Parathyroid adenoma (tissue), 2 donors: ENCODE measurements around the gene SLC26A2.

Experiments used
- H2AFZ ChIP-seq: fragments of 300-600 bp; sonication (generic); one replicate; pipeline ENCODE4 v1.7.0; 2017; ENCODE audit warnings: antibody characterized with exemption, mild to moderate bottlenecking
- H3K27ac ChIP-seq: fragments of 300-600 bp; sonication (generic); one replicate; pipeline ENCODE4 v1.7.0; 2017
- H3K27me3 ChIP-seq: fragments of 300-600 bp; sonication (generic); one replicate; pipeline ENCODE4 v1.7.0; 2017; ENCODE audit warnings: low read length; ENCODE audit not compliant: control insufficient read depth, insufficient read depth
- H3K36me3 ChIP-seq: fragments of 300-600 bp; sonication (generic); one replicate; pipeline ENCODE4 v1.7.0; 2017; ENCODE audit warnings: low read length; ENCODE audit not compliant: control insufficient read depth, insufficient read depth
- H3K4me1 ChIP-seq: fragments of 300-600 bp; sonication (generic); one replicate; pipeline ENCODE4 v1.7.0; 2017; ENCODE audit warnings: control low read depth
- H3K4me2 ChIP-seq: fragments of 300-600 bp; sonication (generic); one replicate; pipeline ENCODE4 v1.7.0; 2017; ENCODE audit warnings: low read length
- H3K4me3 ChIP-seq: fragments of 300-600 bp; sonication (generic); one replicate; pipeline ENCODE4 v1.7.0; 2017; ENCODE audit warnings: low read depth, low read length
- H3K79me2 ChIP-seq: fragments of 300-600 bp; sonication (generic); one replicate; pipeline ENCODE4 v1.7.0; 2017; ENCODE audit warnings: control low read depth
- H3K9ac ChIP-seq: fragments of 300-600 bp; sonication (generic); one replicate; pipeline ENCODE4 v1.7.0; 2017; ENCODE audit warnings: mild to moderate bottlenecking
- H3K9me3 ChIP-seq: fragments of 300-600 bp; sonication (generic); one replicate; pipeline ENCODE4 v1.7.0; 2017; ENCODE audit warnings: low read length; ENCODE audit not compliant: control insufficient read depth
- CTCF ChIP-seq: fragments of 300-600 bp; sonication (generic); IDR thresholded peaks from one replicate; pipeline ENCODE4 v1.7.0; 2017; ENCODE audit warnings: antibody characterized with exemption, mild to moderate bottlenecking
- donor health status: primary hyperparathyroidism.

Gene SLC26A2

DNA sequence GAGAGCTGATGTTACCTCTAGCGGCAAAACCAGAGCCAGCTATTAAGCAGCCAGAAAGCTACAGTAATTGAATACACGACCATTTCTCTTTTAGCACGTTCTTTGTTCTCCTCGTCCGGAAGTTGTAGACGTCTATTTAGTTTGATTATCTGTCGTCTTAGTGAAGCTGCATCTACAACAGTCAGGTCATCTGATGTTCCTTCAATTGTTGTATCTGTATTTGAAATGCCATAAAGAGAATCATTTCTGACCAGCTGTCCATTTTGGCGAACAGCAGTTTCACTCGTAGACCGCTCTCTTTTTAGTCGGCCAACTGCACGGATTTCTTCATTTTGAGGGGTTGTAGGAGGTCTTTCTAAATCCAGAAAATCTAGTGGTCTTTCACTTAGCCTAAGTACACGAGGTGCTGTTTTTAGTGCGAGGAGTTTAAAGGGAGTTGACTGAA lies 28.5 kb upstream of the SLC26A2 start:
- H3K9me3 ChIP-seq, result no peaks in the 10 kb centered on the region

DNA sequence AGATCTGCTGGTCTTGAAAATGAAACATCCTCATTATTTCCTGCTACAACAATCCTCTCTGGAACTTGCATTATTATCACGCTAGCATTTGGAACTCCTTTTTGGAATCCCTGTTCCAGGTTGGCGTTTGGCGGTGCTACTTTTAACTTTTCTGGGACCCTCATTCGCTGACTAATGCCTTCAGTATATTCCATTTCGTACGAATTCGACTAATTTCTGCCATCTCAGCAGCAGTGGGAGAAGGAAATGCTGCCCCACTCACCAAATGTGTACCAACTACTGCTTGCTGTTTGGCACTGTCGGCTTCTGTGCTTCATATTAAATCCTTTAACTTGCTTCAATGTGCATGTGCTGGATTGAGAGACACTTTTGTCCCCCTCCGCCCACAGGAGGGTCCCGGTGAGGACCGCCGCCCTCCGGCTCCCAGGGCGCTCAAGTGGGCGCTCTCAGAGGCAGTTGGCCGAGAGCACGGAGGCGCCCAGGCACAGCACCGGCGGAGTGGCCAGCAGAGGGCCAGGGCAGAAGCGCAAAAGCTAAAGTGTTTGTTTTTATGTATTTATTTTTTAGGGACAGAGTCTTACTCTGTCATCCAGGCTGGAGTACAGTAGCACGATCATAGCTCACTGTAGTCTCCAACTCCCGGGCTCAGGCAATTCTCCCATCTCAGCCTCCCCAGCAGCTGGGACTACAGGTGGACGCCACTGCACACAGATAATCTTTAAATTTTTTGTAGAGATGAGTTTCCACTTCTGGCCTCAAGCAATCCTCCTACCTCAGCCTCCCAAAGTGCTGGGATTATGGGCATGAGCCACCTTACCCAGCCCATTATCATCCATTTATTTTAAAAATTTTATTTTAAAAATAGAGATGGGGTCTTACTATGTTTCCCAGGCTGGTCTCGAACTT lies 27.9 kb upstream of the SLC26A2 start:
- Histone ChIP-seq H3K9me3 (no peaks in the 10 kb centered on the region), H3K27me3 (no peaks in the 10 kb centered on the region), H3K9ac (no peak overlapping the region), H3K4me2 (no peak overlapping the region), H2AFZ (no peak overlapping the region), H3K79me2 (no peaks in the 10 kb centered on the region), H3K4me3 (no peak overlapping the region), H3K27ac (no peak overlapping the region), H3K4me1 (peaks cover 23% of the 10 kb centered on the region), H3K36me3 (no peaks in the 10 kb centered on the region)
- no peak for TF ChIP-seq CTCF

More for the DNA sequence above, 28.5 kb upstream of the SLC26A2 start:
- H3K36me3 ChIP-seq, result no peaks in the 10 kb centered on the region
- no peak overlapping the region for H3K27ac ChIP-seq
- TF ChIP-seq CTCF, result no peak
- H3K4me3 ChIP-seq, result no peak overlapping the region
- peaks cover 23% of the 10 kb centered on the region for H3K4me1 ChIP-seq
- no peaks in the 10 kb centered on the region for H3K79me2 ChIP-seq
- H3K9ac ChIP-seq, result no peak overlapping the region
- no peaks in the 10 kb centered on the region for H3K27me3 ChIP-seq
- H3K4me2 ChIP-seq, result no peak overlapping the region
- no peak overlapping the region for H2AFZ ChIP-seq

- Histone ChIP-seq H3K27ac (no peak overlapping the region), H3K79me2 (no peaks in the 10 kb centered on the region), H2AFZ (peak overlapping the region; percentile 65), H3K4me1 (peaks cover 17% of the 10 kb centered on the region), H3K36me3 (no peaks in the 10 kb centered on the region), H3K4me2 (no peak overlapping the region), H3K4me3 (no peak overlapping the region), H3K9me3 (no peaks in the 10 kb centered on the region), H3K27me3 (no peaks in the 10 kb centered on the region), H3K9ac (no peak overlapping the region)
- TF ChIP-seq CTCF, result no peak
These were observed 25.1 kb upstream of the SLC26A2 start for GRCh38 chr5:149935431-149935901.

DNA sequence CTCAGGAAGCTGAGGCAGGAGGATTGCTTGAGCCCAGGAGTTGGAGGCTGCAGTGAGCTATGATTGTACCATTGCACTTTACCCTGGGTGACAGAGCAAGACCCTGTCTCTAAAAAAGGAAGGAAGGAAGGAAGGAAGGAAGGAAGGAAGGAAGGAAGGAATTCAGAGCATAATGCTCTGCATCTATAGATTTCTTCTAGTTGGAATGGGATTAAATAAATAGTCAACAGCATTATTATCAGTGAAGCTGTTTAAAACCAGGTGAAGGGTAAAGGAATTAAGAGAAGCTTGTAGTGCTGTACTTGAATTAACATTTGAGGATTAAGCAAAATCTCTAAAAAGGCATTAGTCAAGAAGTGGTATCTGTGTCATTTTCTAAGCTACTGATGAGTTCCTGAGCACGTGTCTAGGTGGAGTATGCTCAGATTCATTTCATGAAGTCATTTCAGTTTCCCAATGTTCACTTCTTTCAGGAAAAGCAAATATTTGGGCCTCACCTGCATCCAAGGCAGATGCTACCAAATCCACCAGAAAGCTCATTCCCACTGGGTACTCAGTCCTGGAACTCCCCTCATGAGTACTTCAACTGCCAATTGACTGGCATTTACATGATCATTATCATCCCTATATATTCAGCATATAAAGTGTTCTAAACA lies 24.4 kb upstream of the SLC26A2 start:
- no peaks in the 10 kb centered on the region for H3K79me2 ChIP-seq

More for the DNA sequence above, 24.4 kb upstream of the SLC26A2 start:
- no peaks in the 10 kb centered on the region for H3K27me3 ChIP-seq
- H3K4me1 ChIP-seq, result peaks cover 14% of the 10 kb centered on the region
- no peak overlapping the region for H2AFZ ChIP-seq
- no peak overlapping the region for H3K4me3 ChIP-seq
- no peaks in the 10 kb centered on the region for H3K9me3 ChIP-seq
- H3K9ac ChIP-seq, result no peak overlapping the region
- no peaks in the 10 kb centered on the region for H3K36me3 ChIP-seq
- H3K27ac ChIP-seq, result no peak overlapping the region
- no peak overlapping the region for H3K4me2 ChIP-seq
- TF ChIP-seq CTCF, result no peak
